ENCODE results near the gene HAGHL.

DNA sequence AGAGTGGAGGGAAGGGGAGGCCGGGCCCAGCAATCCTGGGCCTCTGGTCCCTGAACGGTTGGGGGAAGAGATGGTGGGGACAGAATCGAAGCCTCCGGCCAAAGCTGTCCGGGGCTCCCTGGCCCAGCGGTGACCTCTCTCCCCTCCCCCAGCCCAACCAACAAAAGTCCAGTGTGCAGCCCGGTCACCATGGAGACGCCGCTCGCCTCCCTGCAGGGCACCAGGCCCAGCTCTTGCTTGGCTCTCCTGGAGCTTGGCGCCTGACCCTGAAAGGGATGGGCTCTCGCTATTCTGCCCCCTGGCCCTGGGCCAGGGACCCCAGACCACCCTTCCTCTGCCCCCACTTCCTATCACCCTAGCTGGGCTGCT is 10.7 kb upstream of the HAGHL start:
- TF ChIP-seq CEBPB (IDR thresholded peaks at IDR 0.05; ENCODE audit: low read depth): no peak
- TF ChIP-seq, protein P1, sequence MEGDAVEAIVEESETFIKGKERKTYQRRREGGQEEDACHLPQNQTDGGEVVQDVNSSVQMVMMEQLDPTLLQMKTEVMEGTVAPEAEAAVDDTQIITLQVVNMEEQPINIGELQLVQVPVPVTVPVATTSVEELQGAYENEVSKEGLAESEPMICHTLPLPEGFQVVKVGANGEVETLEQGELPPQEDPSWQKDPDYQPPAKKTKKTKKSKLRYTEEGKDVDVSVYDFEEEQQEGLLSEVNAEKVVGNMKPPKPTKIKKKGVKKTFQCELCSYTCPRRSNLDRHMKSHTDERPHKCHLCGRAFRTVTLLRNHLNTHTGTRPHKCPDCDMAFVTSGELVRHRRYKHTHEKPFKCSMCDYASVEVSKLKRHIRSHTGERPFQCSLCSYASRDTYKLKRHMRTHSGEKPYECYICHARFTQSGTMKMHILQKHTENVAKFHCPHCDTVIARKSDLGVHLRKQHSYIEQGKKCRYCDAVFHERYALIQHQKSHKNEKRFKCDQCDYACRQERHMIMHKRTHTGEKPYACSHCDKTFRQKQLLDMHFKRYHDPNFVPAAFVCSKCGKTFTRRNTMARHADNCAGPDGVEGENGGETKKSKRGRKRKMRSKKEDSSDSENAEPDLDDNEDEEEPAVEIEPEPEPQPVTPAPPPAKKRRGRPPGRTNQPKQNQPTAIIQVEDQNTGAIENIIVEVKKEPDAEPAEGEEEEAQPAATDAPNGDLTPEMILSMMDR (IDR thresholded peaks at IDR 0.05 in 2 of 3, conservative IDR thresholded peaks at IDR 0.05 in 1 of 3; ENCODE audit: borderline replicate concordance in 1 of 3, insufficient read depth in 1 of 3, low read depth in 2 of 3, low read length in 2 of 3): no peak
- no peak for TF ChIP-seq SIN3A (IDR thresholded peaks at IDR 0.05; ENCODE audit: low read depth)
- TF ChIP-seq, protein P2, sequence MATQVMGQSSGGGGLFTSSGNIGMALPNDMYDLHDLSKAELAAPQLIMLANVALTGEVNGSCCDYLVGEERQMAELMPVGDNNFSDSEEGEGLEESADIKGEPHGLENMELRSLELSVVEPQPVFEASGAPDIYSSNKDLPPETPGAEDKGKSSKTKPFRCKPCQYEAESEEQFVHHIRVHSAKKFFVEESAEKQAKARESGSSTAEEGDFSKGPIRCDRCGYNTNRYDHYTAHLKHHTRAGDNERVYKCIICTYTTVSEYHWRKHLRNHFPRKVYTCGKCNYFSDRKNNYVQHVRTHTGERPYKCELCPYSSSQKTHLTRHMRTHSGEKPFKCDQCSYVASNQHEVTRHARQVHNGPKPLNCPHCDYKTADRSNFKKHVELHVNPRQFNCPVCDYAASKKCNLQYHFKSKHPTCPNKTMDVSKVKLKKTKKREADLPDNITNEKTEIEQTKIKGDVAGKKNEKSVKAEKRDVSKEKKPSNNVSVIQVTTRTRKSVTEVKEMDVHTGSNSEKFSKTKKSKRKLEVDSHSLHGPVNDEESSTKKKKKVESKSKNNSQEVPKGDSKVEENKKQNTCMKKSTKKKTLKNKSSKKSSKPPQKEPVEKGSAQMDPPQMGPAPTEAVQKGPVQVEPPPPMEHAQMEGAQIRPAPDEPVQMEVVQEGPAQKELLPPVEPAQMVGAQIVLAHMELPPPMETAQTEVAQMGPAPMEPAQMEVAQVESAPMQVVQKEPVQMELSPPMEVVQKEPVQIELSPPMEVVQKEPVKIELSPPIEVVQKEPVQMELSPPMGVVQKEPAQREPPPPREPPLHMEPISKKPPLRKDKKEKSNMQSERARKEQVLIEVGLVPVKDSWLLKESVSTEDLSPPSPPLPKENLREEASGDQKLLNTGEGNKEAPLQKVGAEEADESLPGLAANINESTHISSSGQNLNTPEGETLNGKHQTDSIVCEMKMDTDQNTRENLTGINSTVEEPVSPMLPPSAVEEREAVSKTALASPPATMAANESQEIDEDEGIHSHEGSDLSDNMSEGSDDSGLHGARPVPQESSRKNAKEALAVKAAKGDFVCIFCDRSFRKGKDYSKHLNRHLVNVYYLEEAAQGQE (IDR thresholded peaks at IDR 0.05; ENCODE audit: low read depth): no peak
- no peak for TF ChIP-seq SP1 (IDR thresholded peaks at IDR 0.05; ENCODE audit: low read depth)
- TF ChIP-seq POLR2A (IDR thresholded peaks at IDR 0.05; ENCODE audit: borderline replicate concordance, extremely low read depth, insufficient read depth, insufficient read length): no peak
- no peak for TF ChIP-seq TCF7L2 (IDR thresholded peaks at IDR 0.05; ENCODE audit: borderline replicate concordance, extremely low read depth, insufficient read depth, insufficient read length)
- no peak for TF ChIP-seq JUND (IDR thresholded peaks at IDR 0.05)
- no peak for TF ChIP-seq EZH2 (IDR thresholded peaks at IDR 0.05)
- TF ChIP-seq, protein P3, sequence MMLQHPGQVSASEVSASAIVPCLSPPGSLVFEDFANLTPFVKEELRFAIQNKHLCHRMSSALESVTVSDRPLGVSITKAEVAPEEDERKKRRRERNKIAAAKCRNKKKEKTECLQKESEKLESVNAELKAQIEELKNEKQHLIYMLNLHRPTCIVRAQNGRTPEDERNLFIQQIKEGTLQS (IDR thresholded peaks at IDR 0.05): no peak
- no peak for TF ChIP-seq RAD21 (IDR thresholded peaks at IDR 0.05; ENCODE audit: low read depth)
- TF ChIP-seq EZH2phosphoT487 (IDR thresholded peaks at IDR 0.05; ENCODE audit: borderline replicate concordance): no peak
- no peak for TF ChIP-seq POLR2AphosphoS5 (IDR thresholded peaks at IDR 0.05; ENCODE audit: low read depth, low read length)
